HEK293 (cell line): Measurements from ENCODE around the gene SLC35G2.

Source experiments
- GFI1B ChIP-seq: fragments of 450-650 bp; formaldehyde crosslinking; IDR thresholded peaks from 2 replicates; pipeline ENCODE4 v1.5.1; 2016; ENCODE audit warnings: missing biosample characterization, missing genetic modification characterization
- OVOL3 ChIP-seq: fragments of 450-650 bp; formaldehyde crosslinking; IDR thresholded peaks from 2 replicates; pipeline ENCODE4 v1.5.1; 2016; ENCODE audit warnings: missing biosample characterization, missing genetic modification characterization
- SCRT2 ChIP-seq: fragments of 450-650 bp; formaldehyde crosslinking; IDR thresholded peaks from 2 replicates; pipeline ENCODE4 v1.5.1; 2016; ENCODE audit warnings: missing biosample characterization, missing genetic modification characterization
- TRIM28 ChIP-seq: IDR thresholded peaks from 2 replicates; pipeline ENCODE4 v1.6.1; 2011; ENCODE audit warnings: low read length, control low read depth, borderline replicate concordance
- ZBTB20 ChIP-seq: fragments of 450-650 bp; formaldehyde crosslinking; IDR thresholded peaks from 2 replicates; pipeline ENCODE4 v1.5.1; 2016; ENCODE audit warnings: missing biosample characterization, missing genetic modification characterization
- ZFP41 ChIP-seq: fragments of 450-650 bp; formaldehyde crosslinking; IDR thresholded peaks from 2 replicates; pipeline ENCODE4 v1.5.1; 2016; ENCODE audit warnings: missing biosample characterization, missing genetic modification characterization, borderline replicate concordance
- ZNF121 ChIP-seq: fragments of 450-650 bp; formaldehyde crosslinking; IDR thresholded peaks from 2 replicates; pipeline ENCODE4 v1.5.1; 2016; ENCODE audit warnings: missing biosample characterization, missing genetic modification characterization
- ZNF157 ChIP-seq: fragments of 450-650 bp; formaldehyde crosslinking; IDR thresholded peaks from 2 replicates; pipeline ENCODE4 v1.5.1; 2016; ENCODE audit warnings: missing biosample characterization, missing genetic modification characterization
- ZNF175 ChIP-seq: fragments of 450-650 bp; formaldehyde crosslinking; IDR thresholded peaks from 2 replicates; pipeline ENCODE4 v1.5.1; 2016; ENCODE audit warnings: missing biosample characterization, missing genetic modification characterization
- ZNF202 ChIP-seq: fragments of 450-650 bp; formaldehyde crosslinking; IDR thresholded peaks from 2 replicates; pipeline ENCODE4 v1.5.1; 2016; ENCODE audit warnings: missing biosample characterization, missing genetic modification characterization, borderline replicate concordance
- ZNF214 ChIP-seq: fragments of 450-650 bp; formaldehyde crosslinking; IDR thresholded peaks from 2 replicates; pipeline ENCODE4 v1.5.1; 2017; ENCODE audit warnings: missing biosample characterization, mild to moderate bottlenecking, missing genetic modification characterization, borderline replicate concordance
- ZNF223 ChIP-seq: fragments of 450-650 bp; formaldehyde crosslinking; IDR thresholded peaks from 2 replicates; pipeline ENCODE4 v1.5.1; 2016; ENCODE audit warnings: missing biosample characterization, missing genetic modification characterization
- ZNF335 ChIP-seq: fragments of 450-650 bp; formaldehyde crosslinking; conservative IDR thresholded peaks from 2 replicates; pipeline ENCODE4 v1.5.1; 2016; ENCODE audit warnings: missing biosample characterization, missing genetic modification characterization
- ZNF354C ChIP-seq: fragments of 450-650 bp; formaldehyde crosslinking; IDR thresholded peaks from 2 replicates; pipeline ENCODE4 v1.5.1; 2016; ENCODE audit warnings: missing biosample characterization, missing genetic modification characterization, low read depth, borderline replicate concordance
- ZNF423 ChIP-seq: fragments of 450-650 bp; formaldehyde crosslinking; IDR thresholded peaks from 2 replicates; pipeline ENCODE4 v1.5.1; 2016; ENCODE audit warnings: missing biosample characterization, missing genetic modification characterization
- ZNF426 ChIP-seq: fragments of 450-650 bp; formaldehyde crosslinking; IDR thresholded peaks from 2 replicates; pipeline ENCODE4 v1.5.1; 2017; ENCODE audit warnings: missing biosample characterization, missing genetic modification characterization, mild to moderate bottlenecking, inconsistent platforms, moderate library complexity
- ZNF623 ChIP-seq: fragments of 450-650 bp; formaldehyde crosslinking; IDR thresholded peaks from 2 replicates; pipeline ENCODE4 v1.5.1; 2016; ENCODE audit warnings: missing biosample characterization, missing genetic modification characterization
- ZNF777 ChIP-seq: fragments of 450-650 bp; formaldehyde crosslinking; IDR thresholded peaks from 2 replicates; pipeline ENCODE4 v1.5.1; 2017; ENCODE audit warnings: missing biosample characterization, missing genetic modification characterization, borderline replicate concordance
- ZXDB ChIP-seq: fragments of 450-650 bp; formaldehyde crosslinking; IDR thresholded peaks from 2 replicates; pipeline ENCODE4 v1.5.1; 2016; ENCODE audit warnings: missing biosample characterization, missing genetic modification characterization
- TF ChIP-seq, protein P1 (sequence below): fragments of 450-650 bp; formaldehyde crosslinking; conservative IDR thresholded peaks from 2 replicates; pipeline ENCODE4 v1.5.1; 2016; ENCODE audit warnings: low read depth, missing biosample characterization, missing genetic modification characterization
- TF ChIP-seq, protein P2 (sequence below): fragments of 450-650 bp; formaldehyde crosslinking; IDR thresholded peaks from 2 replicates; pipeline ENCODE4 v1.5.1; 2016; ENCODE audit warnings: missing biosample characterization, missing genetic modification characterization
- TF ChIP-seq, protein P3 (sequence below): fragments of 450-650 bp; formaldehyde crosslinking; IDR thresholded peaks from 2 replicates; pipeline ENCODE4 v1.5.1; 2016; ENCODE audit warnings: missing biosample characterization, missing genetic modification characterization
- TF ChIP-seq, protein P4 (sequence below): fragments of 450-650 bp; formaldehyde crosslinking; IDR thresholded peaks from 2 replicates; pipeline ENCODE4 v1.5.1; 2016; ENCODE audit warnings: missing biosample characterization, missing genetic modification characterization, low read depth
- TF ChIP-seq, protein P5 (sequence below): fragments of 450-650 bp; formaldehyde crosslinking; optimal IDR thresholded peaks from 2 replicates; pipeline ENCODE3; 2016; ENCODE audit warnings: missing biosample characterization, mild to moderate bottlenecking, missing genetic modification characterization
- TF ChIP-seq, protein P6 (sequence below): fragments of 450-650 bp; formaldehyde crosslinking; IDR thresholded peaks from 2 replicates; pipeline ENCODE4 v1.5.1; 2017; ENCODE audit warnings: missing biosample characterization, mild to moderate bottlenecking, missing genetic modification characterization, moderate library complexity
- TF ChIP-seq, protein P7 (sequence below): fragments of 450-650 bp; formaldehyde crosslinking; IDR thresholded peaks from 2 replicates; pipeline ENCODE4 v1.5.1; 2016; ENCODE audit warnings: missing biosample characterization, missing genetic modification characterization

Gene SLC35G2

DNA sequence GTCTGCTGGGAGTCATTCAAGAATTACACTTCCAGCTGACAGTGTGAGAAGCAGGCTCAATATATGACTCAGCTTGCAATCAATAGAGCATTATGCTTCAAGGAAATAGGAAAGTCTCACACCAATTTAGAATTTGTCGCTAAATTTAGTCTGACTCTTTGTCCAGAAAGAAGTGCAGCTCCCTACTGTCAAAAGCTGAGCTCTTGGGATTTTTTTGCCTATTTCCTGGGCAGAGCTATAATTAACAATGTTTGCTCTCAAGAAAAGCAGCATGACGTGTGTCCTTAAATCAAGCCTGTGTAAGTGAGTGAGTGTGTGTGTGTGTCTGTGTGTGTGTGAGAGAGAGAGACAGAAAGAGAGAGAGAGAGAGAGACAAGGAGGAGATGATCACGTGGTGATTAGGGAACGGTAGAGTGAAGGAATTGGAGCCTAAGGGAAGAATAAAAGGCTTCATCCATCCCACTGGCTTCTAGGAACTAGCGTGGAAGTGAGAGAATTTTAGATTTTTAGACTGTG is 16.4 kb upstream of the SLC35G2 start (continued):
- TF ChIP-seq, protein P1, sequence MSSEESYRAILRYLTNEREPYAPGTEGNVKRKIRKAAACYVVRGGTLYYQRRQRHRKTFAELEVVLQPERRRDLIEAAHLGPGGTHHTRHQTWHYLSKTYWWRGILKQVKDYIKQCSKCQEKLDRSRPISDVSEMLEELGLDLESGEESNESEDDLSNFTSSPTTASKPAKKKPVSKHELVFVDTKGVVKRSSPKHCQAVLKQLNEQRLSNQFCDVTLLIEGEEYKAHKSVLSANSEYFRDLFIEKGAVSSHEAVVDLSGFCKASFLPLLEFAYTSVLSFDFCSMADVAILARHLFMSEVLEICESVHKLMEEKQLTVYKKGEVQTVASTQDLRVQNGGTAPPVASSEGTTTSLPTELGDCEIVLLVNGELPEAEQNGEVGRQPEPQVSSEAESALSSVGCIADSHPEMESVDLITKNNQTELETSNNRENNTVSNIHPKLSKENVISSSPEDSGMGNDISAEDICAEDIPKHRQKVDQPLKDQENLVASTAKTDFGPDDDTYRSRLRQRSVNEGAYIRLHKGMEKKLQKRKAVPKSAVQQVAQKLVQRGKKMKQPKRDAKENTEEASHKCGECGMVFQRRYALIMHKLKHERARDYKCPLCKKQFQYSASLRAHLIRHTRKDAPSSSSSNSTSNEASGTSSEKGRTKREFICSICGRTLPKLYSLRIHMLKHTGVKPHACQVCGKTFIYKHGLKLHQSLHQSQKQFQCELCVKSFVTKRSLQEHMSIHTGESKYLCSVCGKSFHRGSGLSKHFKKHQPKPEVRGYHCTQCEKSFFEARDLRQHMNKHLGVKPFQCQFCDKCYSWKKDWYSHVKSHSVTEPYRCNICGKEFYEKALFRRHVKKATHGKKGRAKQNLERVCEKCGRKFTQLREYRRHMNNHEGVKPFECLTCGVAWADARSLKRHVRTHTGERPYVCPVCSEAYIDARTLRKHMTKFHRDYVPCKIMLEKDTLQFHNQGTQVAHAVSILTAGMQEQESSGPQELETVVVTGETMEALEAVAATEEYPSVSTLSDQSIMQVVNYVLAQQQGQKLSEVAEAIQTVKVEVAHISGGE (tag by site-specific recombination) = peak; percentile 42; the same call in 1 of the 2 replicates
- TF ChIP-seq ZNF623 (peak; percentile 43), SCRT2 (no peak), ZFP41 (no peak), TRIM28 (peak; percentile 85; the same call in 1 of the 2 replicates), ZNF214 (tag by site-specific recombination) (no peak), ZNF202 (tag by site-specific recombination) (no peak), ZNF175 (tag by site-specific recombination) (no peak), GFI1B (tag by site-specific recombination) (peak; percentile 92), ZNF121 (tag by site-specific recombination) (no peak), ZNF223 (tag by site-specific recombination) (no peak), ZNF423 (tag by site-specific recombination) (0 out of 2 replicates have a peak, but pooled peaks have one; percentile 58), ZNF335 (tag by site-specific recombination) (peak; percentile 94), ZNF354C (tag by site-specific recombination) (no peak), ZBTB20 (tag by site-specific recombination) (peak; percentile 70), OVOL3 (tag by site-specific recombination) (peak; percentile 54; the same call in 1 of the 2 replicates), ZNF426 (tag by site-specific recombination) (no peak), ZNF777 (tag by site-specific recombination) (peak; percentile 45; the same call in 1 of the 2 replicates), ZNF157 (tag by site-specific recombination) (no peak), ZXDB (tag by site-specific recombination) (peak; percentile 71; the same call in 1 of the 2 replicates)
- TF ChIP-seq, protein P2, sequence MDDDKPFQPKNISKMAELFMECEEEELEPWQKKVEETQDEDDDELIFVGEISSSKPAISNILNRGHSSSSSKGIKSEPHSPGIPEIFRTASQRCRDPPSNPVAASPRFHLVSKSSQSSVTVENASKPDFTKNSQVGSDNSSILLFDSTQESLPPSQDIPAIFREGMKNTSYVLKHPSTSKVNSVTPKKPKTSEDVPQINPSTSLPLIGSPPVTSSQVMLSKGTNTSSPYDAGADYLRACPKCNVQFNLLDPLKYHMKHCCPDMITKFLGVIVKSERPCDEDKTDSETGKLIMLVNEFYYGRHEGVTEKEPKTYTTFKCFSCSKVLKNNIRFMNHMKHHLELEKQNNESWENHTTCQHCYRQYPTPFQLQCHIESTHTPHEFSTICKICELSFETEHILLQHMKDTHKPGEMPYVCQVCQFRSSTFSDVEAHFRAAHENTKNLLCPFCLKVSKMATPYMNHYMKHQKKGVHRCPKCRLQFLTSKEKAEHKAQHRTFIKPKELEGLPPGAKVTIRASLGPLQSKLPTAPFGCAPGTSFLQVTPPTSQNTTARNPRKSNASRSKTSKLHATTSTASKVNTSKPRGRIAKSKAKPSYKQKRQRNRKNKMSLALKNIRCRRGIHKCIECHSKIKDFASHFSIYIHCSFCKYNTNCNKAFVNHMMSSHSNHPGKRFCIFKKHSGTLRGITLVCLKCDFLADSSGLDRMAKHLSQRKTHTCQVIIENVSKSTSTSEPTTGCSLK (tag by site-specific recombination) = no peak
- TF ChIP-seq, protein P3, sequence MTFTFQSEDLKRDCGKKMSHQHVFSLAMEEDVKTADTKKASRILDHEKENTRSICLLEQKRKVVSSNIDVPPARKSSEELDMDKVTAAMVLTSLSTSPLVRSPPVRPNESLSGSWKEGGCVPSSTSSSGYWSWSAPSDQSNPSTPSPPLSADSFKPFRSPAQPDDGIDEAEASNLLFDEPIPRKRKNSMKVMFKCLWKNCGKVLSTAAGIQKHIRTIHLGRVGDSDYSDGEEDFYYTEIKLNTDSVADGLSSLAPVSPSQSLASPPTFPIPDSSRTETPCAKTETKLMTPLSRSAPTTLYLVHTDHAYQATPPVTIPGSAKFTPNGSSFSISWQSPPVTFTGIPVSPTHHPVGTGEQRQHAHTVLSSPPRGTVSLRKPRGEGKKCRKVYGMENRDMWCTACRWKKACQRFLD (tag by site-specific recombination) = no peak
- TF ChIP-seq, protein P4, sequence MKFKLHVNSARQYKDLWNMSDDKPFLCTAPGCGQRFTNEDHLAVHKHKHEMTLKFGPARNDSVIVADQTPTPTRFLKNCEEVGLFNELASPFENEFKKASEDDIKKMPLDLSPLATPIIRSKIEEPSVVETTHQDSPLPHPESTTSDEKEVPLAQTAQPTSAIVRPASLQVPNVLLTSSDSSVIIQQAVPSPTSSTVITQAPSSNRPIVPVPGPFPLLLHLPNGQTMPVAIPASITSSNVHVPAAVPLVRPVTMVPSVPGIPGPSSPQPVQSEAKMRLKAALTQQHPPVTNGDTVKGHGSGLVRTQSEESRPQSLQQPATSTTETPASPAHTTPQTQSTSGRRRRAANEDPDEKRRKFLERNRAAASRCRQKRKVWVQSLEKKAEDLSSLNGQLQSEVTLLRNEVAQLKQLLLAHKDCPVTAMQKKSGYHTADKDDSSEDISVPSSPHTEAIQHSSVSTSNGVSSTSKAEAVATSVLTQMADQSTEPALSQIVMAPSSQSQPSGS (tag by site-specific recombination) = peak; percentile 87
- TF ChIP-seq, protein P5, sequence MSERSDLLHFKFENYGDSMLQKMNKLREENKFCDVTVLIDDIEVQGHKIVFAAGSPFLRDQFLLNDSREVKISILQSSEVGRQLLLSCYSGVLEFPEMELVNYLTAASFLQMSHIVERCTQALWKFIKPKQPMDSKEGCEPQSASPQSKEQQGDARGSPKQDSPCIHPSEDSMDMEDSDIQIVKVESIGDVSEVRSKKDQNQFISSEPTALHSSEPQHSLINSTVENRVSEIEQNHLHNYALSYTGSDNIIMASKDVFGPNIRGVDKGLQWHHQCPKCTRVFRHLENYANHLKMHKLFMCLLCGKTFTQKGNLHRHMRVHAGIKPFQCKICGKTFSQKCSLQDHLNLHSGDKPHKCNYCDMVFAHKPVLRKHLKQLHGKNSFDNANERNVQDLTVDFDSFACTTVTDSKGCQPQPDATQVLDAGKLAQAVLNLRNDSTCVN (tag by site-specific recombination) = no peak
- TF ChIP-seq, protein P6, sequence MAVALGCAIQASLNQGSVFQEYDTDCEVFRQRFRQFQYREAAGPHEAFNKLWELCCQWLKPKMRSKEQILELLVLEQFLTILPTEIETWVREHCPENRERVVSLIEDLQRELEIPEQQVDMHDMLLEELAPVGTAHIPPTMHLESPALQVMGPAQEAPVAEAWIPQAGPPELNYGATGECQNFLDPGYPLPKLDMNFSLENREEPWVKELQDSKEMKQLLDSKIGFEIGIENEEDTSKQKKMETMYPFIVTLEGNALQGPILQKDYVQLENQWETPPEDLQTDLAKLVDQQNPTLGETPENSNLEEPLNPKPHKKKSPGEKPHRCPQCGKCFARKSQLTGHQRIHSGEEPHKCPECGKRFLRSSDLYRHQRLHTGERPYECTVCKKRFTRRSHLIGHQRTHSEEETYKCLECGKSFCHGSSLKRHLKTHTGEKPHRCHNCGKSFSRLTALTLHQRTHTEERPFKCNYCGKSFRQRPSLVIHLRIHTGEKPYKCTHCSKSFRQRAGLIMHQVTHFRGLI (tag by site-specific recombination) = no peak
- TF ChIP-seq, protein P7, sequence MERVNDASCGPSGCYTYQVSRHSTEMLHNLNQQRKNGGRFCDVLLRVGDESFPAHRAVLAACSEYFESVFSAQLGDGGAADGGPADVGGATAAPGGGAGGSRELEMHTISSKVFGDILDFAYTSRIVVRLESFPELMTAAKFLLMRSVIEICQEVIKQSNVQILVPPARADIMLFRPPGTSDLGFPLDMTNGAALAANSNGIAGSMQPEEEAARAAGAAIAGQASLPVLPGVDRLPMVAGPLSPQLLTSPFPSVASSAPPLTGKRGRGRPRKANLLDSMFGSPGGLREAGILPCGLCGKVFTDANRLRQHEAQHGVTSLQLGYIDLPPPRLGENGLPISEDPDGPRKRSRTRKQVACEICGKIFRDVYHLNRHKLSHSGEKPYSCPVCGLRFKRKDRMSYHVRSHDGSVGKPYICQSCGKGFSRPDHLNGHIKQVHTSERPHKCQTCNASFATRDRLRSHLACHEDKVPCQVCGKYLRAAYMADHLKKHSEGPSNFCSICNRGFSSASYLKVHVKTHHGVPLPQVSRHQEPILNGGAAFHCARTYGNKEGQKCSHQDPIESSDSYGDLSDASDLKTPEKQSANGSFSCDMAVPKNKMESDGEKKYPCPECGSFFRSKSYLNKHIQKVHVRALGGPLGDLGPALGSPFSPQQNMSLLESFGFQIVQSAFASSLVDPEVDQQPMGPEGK (tag by site-specific recombination) = peak; percentile 46
